HG03060 (cell line): Measurements from ENCODE around the gene MGAT4B.

Experiments used
- ATAC-seq: cut with Tn5 transposase; IDR thresholded peaks from one replicate; pipeline ENCODE4 v1.9.1; 2021; ENCODE audit warnings: low read depth, moderate number of reproducible peaks; ENCODE audit not compliant: unreplicated experiment

MGAT4B gene

GRCh38 chr5:179828756-179829421 lies 22.2 kb upstream of the MGAT4B start:
- ATAC-seq = no peak

- ATAC-seq = no peak
Measured at GRCh38 chr5:179827680-179828079, 21.0 kb upstream of the MGAT4B start.

DNA sequence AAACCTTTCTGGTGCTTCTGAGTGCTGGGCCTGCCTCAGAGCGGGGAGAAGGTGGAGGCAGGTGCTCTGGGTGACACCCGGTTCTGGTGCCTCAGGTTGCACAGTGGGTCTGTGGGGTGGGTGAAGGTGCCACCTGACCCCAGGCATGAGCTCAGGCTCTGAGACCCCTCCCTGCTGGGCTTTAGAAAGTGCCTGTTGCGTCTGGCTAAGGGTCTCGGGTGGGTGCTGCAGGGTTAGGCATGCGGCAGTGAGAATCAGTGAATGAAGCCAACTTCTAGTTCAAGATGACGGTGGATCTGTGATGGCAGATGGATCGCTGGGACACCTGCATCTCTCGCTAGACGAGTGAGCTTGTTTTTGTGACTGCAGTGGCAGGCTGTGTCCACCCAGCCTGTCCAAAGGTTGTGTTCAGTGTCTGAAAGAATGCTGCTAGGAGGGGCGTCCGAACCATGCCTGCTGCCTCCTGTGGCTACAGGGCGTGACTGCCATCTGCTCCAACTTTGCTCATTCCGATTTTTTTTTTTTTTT lies 19.1 kb upstream of the MGAT4B start:
- no peak for ATAC-seq

- ATAC-seq = no peak
Measured at GRCh38 chr5:179824745-179825112, 18.1 kb upstream of the MGAT4B start.

DNA sequence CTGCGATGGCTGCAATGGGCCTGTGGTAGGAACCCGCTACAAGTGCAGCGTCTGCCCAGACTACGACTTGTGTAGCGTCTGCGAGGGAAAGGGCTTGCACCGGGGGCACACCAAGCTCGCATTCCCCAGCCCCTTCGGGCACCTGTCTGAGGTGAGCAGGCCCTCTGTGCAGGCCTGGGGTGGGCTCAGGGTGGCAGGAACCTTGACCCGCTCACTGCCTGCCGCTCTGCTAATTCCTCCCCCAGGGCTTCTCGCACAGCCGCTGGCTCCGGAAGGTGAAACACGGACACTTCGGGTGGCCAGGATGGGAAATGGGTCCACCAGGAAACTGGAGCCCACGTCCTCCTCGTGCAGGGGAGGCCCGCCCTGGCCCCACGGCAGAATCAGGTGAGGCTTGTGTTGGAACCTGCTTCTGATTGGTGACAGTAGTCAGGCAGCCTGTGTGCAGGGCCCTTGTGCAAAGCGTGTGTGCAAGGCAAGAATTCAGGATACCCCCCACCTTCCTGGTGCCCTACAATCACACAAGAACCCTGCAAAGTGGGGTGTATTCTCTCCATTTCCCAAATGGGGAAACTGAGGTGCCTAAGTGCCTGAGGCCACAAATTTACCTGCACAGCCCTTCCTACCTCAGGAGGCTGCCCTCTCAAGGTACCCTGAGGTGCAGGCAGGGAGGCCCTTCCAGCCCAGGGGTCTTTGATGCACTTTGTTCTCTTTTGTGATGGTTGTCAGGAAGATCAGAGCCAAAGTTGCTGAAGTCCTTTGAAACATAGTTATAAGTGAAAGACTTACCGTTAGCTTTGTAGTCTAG lies 17.5 kb upstream of the MGAT4B start:
- ATAC-seq = no peak

GRCh38 chr5:179822444-179822990 lies 15.9 kb upstream of the MGAT4B start:
- no peak for ATAC-seq

DNA sequence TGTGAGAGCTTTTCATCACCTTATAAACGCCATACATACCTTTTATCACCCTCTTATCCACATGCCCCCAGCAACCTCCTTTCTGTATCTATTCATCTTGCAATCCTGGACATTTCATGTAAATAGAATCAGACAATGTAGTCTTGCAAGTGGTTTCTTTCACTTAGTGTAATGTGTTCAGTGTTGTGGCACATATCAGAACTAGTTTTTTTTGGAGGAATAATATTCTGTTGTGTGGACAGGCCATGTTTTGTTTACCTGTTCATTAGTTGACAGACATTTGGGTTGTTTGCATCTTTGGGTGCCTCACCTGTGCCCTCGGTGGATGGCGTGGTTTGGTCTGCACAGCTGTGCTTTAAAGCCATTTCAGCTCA lies 15.4 kb upstream of the MGAT4B start:
- ATAC-seq = no peak

DNA sequence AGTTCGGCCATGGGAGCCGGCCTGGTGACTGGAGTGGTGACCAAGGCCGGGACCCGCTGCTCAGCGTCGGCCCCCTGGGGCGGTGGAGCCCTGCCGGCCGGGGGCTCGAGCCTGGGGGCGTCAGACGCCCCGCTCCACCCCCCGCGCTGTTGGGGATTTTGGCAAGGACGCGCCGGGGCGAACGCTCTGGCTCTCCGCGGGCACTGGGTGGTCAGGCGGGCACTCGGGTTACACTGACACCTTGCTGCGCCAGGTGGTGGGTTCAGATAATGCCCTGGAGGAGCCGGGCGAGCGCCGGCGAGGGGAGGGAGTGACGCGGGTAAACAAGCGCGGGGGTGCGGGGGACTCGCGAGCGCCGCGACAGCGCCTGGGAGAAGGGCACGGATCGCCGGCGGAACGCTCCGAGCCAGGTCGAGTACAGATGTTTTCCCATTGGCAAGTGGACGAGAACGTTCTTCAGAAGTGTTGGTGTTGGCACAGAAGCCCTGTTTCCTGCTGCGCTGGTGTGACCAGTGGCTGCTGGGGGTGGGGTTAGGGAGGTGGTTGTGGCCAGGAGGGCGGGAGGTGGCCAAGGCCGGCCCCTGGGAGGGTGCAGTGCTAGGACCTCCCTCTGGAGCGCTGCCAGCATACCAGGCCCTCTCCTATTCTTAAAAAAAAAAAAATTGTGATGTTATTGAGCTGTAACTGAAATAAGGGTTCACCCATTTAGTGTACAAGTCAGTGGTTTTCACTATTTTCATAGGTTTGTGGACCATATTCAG lies 14.8 kb upstream of the MGAT4B start:
- ATAC-seq = no peak

- ATAC-seq = no peak
Measured at GRCh38 chr5:179820483-179821297, 14.0 kb upstream of the MGAT4B start, which contains the start of gene SQSTM1. TSS of gene SQSTM1 (plus strand) at chr5:179820905. CDS start at chr5:179820937, 32 bp downstream.

DNA sequence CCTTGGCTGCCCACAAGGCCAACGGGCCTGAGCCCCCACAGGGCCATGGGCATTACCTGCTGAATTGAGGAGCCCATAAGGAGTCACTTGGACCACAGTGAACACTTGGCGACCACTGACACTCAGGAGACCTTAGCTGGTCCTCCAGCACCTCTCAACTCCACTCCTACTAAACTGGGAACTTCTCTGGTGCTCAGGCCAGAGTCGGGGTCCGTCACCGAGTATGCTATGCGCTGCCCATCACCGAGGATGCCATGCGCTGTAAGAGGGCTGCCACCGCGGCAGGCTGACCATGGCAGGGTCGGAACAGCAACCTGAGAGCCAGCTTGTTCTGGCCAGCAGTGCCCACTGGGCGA lies 13.4 kb upstream of the MGAT4B start:
- ATAC-seq = no peak

DNA sequence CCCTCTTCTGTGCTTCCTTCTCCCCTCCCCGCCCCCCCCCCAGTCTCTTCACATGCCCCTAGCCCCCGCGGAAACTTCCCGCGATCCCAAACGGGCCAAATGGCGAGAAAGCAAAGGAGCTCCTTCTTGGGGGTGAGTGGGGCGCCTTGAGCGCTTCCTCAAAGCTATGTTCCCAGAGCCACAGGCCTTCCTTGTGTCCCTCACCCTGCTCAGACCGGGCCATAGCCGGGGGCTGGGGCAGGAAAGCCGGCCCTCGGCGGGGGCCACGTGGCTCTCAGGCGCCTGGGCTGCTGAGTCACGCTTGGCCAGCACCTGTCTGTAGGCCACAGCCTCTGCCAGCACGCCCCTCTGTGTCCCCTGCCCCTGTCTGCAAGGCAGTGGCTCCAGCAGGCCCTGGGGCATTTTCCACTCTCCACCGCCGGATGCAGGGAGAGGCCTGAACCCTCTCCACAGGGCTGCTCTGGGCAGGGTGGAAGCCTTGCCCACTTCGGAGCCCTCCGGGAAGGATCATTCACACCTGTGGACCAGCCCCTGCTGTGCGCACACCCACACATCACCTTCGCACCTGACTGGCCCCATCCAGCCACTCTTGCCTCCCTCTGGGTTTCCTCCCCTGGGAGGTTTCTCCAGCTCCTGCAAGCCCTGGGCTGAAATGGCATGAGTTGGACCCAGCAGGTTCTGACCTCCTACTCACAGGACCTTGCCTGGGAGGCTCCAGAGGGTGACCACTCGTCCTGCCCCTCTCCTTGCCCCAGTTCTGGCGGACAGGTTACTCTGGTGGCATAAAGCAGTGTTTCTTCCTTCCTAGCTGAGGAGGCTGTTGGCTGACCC lies 12.8 kb upstream of the MGAT4B start:
- ATAC-seq = peak; percentile 21

- peak; percentile 40 for ATAC-seq
Measured at GRCh38 chr5:179818746-179819295, 12.2 kb upstream of the MGAT4B start.

GRCh38 chr5:179817890-179818745 lies 11.5 kb upstream of the MGAT4B start:
- no peak for ATAC-seq

DNA sequence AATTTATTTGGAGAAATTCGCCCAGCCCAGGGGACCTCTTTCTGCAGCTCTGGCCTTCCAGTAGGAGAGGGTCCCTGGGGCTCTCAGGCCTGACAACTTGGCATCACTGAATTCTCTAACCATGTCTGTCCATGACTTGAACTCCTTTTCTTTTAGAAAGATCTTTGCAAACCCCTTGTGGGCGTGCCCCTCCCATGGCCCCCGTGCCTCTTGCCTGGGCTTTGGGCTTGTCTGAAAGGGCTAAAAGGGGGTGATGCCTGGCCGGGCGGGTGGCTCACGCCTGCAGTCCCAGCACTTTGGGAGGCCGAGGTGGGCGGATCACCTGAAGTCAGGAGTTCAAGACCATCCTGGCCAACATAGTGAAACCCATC lies 10.8 kb upstream of the MGAT4B start:
- ATAC-seq = no peak

- ATAC-seq = no peak
Measured at GRCh38 chr5:179816796-179817469, 10.3 kb upstream of the MGAT4B start.

GRCh38 chr5:179816401-179816795 lies 9.7 kb upstream of the MGAT4B start:
- no peak for ATAC-seq

GRCh38 chr5:179815491-179816249 lies 9.0 kb upstream of the MGAT4B start:
- ATAC-seq = no peak
